Neural crest cell (in vitro differentiated cells): Measurements from ENCODE around the gene BAIAP2. TPM values are rescaled to one million over a fixed set of nuclear protein-coding genes. Genes with fewer than 3 reads are reported as not detected.

Experiments used
- DNase-seq: peaks from one replicate; pipeline ENCODE4 v3.0.0; 2021; ENCODE audit warnings: low read depth, mixed read lengths, low spot score
- H3K27ac Mint-ChIP-seq: one replicate; pipeline ENCODE4 v1.8.0; 2021; ENCODE audit warnings: mild to moderate bottlenecking, mixed read lengths; ENCODE audit not compliant: unreplicated experiment
- H3K27me3 Mint-ChIP-seq: 2 replicates; pipeline ENCODE4 v1.8.0; 2021; ENCODE audit warnings: low read depth, mild to moderate bottlenecking, mixed read lengths
- H3K36me3 Mint-ChIP-seq: 2 replicates; pipeline ENCODE4 v1.8.0; 2021; ENCODE audit warnings: low read depth, mild to moderate bottlenecking, mixed read lengths
- H3K4me1 Mint-ChIP-seq: 2 replicates; pipeline ENCODE4 v1.8.0; 2021; ENCODE audit warnings: mixed read lengths
- H3K4me3 Mint-ChIP-seq: one replicate; pipeline ENCODE4 v1.8.0; 2021; ENCODE audit warnings: mild to moderate bottlenecking, mixed read lengths
- H3K9me3 Mint-ChIP-seq: 2 replicates; pipeline ENCODE4 v1.8.0; 2021; ENCODE audit warnings: mixed read lengths
- CTCF ChIP-seq: fragments of 200-600 bp; sonication (generic); conservative IDR thresholded peaks from 2 replicates; pipeline ENCODE4 v1.5.0; 2021; ENCODE audit warnings: antibody characterized with exemption, mild to moderate bottlenecking
- total RNA-seq: library from RNA; stranded (reverse); gene quantifications from 2 replicates; pipeline ENCODE4 v1.2.1, GENCODE V29; 2021

Gene BAIAP2
- total RNA-seq, 1 donor from 2014 or later: 47.5 TPM

GRCh38 chr17:81125573-81126081 lies 90.7 kb downstream of the BAIAP2 start:
- no peaks in the 10 kb centered on the region for H3K9me3 Mint-ChIP-seq
- H3K27me3 Mint-ChIP-seq: no peaks in the 10 kb centered on the region
- no peak overlapping the region for H3K4me3 Mint-ChIP-seq
- peaks cover 4% of the 10 kb centered on the region for H3K4me1 Mint-ChIP-seq
- TF ChIP-seq CTCF: no peak
- DNase-seq: no peak
- H3K36me3 Mint-ChIP-seq: no peaks in the 10 kb centered on the region
- H3K27ac Mint-ChIP-seq: no peak overlapping the region

GRCh38 chr17:81126281-81127132 lies 91.6 kb downstream of the BAIAP2 start:
- no peaks in the 10 kb centered on the region for H3K9me3 Mint-ChIP-seq
- no peak for DNase-seq
- no peaks in the 10 kb centered on the region for H3K27me3 Mint-ChIP-seq
- no peak overlapping the region for H3K4me3 Mint-ChIP-seq
- no peak for TF ChIP-seq CTCF
- peaks cover 4% of the 10 kb centered on the region for H3K4me1 Mint-ChIP-seq
- H3K36me3 Mint-ChIP-seq: no peaks in the 10 kb centered on the region
- H3K27ac Mint-ChIP-seq: no peak overlapping the region

GRCh38 chr17:81127133-81127455 lies 92.1 kb downstream of the BAIAP2 start:
- H3K27me3 Mint-ChIP-seq: no peaks in the 10 kb centered on the region
- H3K4me3 Mint-ChIP-seq: no peak overlapping the region
- H3K27ac Mint-ChIP-seq: no peak overlapping the region
- H3K9me3 Mint-ChIP-seq: no peaks in the 10 kb centered on the region
- no peak for TF ChIP-seq CTCF
- peaks cover 4% of the 10 kb centered on the region for H3K4me1 Mint-ChIP-seq
- H3K36me3 Mint-ChIP-seq: no peaks in the 10 kb centered on the region
- no peak for DNase-seq

GRCh38 chr17:81127526-81128177 lies 92.7 kb downstream of the BAIAP2 start:
- Mint-ChIP-seq H3K9me3 (no peaks in the 10 kb centered on the region), H3K4me3 (no peak overlapping the region), H3K4me1 (peaks cover 4% of the 10 kb centered on the region), H3K27me3 (no peaks in the 10 kb centered on the region), H3K36me3 (no peaks in the 10 kb centered on the region), H3K27ac (no peak overlapping the region)
- no peak for TF ChIP-seq CTCF
- DNase-seq: no peak

- no peak for DNase-seq
- H3K27me3 Mint-ChIP-seq: no peaks in the 10 kb centered on the region
- peaks cover 4% of the 10 kb centered on the region for H3K4me1 Mint-ChIP-seq
- no peak for TF ChIP-seq CTCF
- H3K9me3 Mint-ChIP-seq: no peaks in the 10 kb centered on the region
- no peak overlapping the region for H3K27ac Mint-ChIP-seq
- H3K4me3 Mint-ChIP-seq: no peak overlapping the region
- no peaks in the 10 kb centered on the region for H3K36me3 Mint-ChIP-seq
Measured at GRCh38 chr17:81128338-81128737, 93.4 kb downstream of the BAIAP2 start.
